ENCODE results near the gene KRTAP2-2. TPM values are rescaled to one million over a fixed set of nuclear protein-coding genes. Genes with fewer than 3 reads are reported as not detected.
"Not testable (repeated sequence)": the region's sequence is repeated elsewhere in the genome, so short reads cannot be mapped to it uniquely, and the experiment has no call there.

KRTAP2-2 gene, protein sequence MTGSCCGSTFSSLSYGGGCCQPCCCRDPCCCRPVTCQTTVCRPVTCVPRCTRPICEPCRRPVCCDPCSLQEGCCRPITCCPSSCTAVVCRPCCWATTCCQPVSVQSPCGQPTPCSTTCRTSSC
- polyA plus RNA-seq (ENCODE audit: insufficient read length), result not detected

DNA sequence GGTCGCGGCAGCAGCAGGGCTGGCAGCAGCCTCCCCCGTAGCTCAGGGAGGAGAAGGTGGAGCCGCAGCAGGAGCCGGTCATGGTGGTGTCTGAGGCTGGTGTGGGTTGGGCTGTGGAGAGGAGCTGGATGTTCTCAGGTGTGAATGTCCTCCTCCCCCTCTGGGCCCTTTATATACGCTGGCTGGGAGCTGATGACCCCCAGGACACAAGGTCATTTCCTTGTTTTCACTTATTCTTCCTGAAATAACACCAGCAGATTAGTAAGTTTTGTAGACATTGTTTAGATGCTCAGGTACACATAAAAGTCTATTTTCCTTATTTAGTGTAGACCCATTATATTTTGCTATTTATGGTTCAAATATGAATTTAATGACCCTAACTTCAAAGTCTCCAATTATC, at the start of gene KRTAP2-2:
KRTAP2-2 (minus strand) TSS at position 101 of the 400 bp plus-strand sequence; CDS start at position 82, 19 bp downstream.
- DNase-seq, result not testable (repeated sequence)

DNA sequence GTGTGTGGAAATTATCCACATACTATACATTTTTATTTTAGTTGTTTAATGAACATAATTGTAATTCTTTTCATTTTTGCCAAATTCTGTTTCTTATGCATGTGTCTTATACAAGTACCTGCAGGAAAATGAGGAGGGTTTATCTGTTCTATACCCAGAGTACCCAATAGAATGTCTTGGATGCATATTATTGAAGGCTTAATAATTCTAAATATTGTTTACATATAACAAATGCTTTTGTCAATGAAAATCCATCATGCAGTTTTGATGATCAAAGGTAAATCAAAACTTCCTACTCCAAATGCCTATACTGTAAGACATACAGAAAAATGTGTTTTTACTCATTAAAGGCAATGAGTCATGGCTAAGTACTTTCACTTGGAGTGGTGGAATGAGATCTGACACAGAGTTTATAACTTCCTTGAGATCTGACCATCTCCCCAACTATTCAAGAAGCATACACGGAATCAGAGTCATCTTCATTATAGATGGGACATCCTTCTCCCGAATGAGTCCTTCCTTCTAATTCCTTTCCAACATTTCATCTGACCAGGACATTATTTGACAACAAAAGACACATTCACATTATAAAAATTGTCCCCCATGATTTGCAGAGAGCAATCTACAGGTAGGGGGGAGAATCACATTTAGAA, 49.5 kb upstream of the KRTAP2-2 start:
- DNase-seq, result not testable (repeated sequence)

DNA sequence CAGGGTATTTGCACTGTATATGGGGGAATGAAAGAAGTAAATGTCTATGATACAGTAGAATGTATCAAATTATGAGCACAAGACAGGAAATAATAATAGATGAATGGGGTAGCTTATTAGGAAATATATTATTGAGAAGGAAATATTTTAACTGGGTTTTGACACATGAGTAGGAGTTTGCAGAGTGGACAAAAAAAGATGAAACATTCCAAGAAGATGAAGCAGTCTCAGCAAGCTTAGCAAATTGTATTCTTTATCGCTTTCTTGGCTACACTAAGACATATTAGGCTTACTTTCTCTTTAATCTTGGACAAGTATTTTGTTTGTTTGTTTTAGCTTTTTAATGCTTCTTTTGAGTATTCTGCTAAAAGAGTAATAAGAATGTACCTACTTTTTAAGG, 48.9 kb upstream of the KRTAP2-2 start:
- no peak for DNase-seq

DNA sequence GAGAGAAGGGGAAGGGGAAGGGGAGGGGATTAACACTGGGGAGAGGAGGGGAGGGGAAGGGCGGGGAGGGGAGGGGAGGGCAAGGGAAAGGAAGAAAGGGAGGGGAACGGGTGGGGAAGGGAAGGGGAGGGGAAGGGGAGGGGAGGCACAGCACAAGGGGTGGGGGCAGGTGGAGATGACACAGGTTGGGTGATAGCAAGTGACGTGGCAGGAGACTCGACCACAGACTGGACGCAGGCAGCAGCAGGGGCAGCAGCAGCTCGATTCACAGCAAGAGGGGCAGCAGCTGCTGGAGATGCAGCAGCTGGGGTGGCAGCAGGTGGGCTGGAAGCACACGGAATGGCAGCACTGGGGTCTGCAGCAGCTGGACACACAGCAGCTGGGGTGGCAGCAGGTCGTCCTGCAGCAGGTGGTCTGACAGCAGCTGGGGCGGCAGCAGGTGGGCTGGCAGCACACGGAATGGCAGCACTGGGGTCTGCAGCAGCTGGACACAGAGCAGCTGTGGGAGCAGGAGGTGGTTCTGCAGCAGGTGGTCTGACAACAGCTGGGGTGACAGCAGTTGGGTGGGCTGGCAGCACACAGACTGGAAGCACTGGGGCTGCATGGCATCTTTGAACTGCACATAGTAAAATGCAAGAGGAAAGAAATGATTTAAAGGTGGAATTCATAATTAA, 46.7 kb upstream of the KRTAP2-2 start, which contains the start of gene KRTAP4-16:
KRTAP4-16 (minus strand) TSS at position 624 of the 674 bp plus-strand sequence; CDS start at position 624, 0 bp downstream.
- DNase-seq, result no peak

DNA sequence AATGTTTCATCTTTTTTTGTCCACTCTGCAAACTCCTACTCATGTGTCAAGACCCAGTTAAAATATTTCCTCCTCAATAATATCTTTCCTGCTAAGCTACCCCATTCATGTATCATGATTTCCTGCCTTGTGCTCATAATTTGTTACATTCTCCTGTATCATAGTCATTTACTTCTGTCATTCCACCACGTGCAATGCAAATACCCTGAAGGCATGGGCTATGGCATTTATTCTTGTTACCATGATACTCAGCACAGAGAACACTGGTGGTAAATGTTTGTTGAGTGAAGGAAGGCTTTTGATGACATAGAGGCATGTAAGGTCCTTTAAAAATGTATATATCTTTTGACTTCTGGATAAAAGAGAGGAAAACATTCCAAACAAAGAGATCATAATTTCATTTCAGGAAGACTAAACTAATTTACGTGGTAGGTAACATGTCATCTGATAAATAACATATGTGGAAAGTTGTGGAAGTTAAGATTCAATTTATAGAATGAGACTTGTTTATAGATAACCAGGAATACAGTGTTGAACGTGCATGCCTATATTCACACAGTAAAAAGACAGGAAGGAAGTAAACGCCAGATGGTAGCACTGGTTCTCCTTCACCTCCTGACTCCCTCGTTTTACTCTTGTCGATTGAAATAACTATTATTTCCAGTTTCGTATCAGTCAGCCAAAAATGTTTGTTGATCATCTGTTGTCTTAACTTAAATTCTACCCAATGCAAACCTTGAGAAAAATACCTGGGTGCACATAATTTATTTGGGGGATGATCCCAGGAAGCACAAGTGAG, 44.9 kb upstream of the KRTAP2-2 start:
- DNase-seq, result not testable (repeated sequence)

DNA sequence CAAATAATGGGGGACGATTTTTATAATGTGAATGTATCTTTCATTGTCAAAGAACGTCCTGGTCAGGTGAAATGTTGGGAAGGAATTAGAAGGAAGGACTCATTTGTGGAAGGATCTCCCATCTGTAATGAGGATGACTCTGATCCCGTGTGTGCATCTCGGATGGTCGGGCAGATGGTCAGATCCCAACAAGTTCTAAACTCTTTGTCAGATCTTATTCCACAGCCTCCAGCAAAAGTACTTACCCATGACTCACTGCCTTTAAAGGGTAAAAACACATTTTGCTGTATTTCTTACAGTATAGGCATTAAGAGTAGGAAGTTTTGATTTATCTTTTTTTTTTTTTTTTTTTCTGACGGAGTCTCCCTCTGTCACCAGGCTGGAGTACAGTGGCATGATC, 43.5 kb upstream of the KRTAP2-2 start:
- no peak for DNase-seq

DNA sequence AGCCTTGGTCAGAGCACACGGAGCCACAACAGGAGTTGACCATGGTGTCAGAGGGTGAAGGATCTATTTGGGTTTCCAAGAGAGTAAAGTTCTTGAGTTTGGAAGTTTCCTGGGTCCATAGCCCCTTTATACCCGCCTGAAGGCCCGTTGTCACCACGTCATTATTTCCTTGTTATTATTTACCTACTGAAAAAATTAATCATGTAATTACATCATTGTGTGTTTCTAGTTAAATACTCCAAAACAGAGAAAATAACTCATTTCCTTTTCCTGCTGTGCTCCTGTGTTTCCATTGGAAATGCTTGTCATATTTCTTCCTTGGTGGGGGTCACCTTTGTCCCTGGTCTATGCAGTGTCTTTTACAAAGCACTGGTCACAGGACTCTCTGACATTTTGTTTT, 43.0 kb upstream of the KRTAP2-2 start, which contains the start of gene KRTAP4-8:
KRTAP4-8 (minus strand) TSS at position 101 of the 400 bp plus-strand sequence; CDS start at position 43, 58 bp downstream.
- DNase-seq, result no peak

DNA sequence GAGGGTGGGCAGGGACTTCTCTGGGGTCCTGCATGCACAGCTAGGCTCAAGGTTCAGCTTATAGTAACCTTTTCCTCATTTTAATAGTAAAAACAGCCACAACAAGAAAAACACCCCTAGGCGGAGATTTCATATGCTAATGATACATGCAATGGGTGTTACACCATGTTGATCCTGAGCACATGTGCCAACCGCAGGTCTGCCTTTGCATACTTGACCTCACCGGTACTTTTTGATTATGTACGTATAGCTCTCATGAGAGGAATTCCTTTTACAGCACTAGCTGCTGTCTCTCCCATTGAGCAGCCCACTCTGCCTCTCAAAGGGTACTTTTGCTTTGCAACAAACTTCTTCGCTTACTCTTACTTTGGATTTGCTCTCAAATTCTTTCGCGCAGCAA, 41.0 kb upstream of the KRTAP2-2 start:
- no peak for DNase-seq

DNA sequence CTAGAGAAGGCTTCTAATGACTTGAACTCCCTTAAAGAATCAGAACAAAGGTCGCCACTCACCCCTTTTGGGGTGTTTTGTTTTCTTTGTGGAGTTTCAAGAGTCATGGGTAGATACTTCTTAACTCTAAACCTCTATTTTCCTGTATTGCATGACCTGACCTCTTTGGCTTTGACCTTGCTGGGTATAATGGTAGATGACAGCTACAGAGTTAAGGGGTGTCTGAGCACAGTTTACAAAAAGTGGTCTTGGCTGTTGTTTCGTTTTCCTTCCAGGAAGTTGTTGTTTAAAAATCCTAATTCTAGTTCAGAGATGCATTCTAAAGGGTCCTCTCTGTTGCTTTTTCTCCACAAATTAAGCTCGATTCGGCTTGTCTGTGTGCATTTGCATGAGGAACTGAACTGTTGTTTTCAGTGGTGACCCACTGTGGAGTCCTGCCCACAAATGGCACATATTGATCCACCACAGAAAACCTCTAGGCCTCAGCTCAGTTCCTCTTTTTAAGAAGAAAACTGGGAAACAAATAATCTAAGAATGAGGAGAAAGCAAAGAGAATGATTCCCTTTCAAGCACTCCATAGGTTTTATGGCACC, 33.8 kb upstream of the KRTAP2-2 start:
- DNase-seq, result not testable (repeated sequence)

DNA sequence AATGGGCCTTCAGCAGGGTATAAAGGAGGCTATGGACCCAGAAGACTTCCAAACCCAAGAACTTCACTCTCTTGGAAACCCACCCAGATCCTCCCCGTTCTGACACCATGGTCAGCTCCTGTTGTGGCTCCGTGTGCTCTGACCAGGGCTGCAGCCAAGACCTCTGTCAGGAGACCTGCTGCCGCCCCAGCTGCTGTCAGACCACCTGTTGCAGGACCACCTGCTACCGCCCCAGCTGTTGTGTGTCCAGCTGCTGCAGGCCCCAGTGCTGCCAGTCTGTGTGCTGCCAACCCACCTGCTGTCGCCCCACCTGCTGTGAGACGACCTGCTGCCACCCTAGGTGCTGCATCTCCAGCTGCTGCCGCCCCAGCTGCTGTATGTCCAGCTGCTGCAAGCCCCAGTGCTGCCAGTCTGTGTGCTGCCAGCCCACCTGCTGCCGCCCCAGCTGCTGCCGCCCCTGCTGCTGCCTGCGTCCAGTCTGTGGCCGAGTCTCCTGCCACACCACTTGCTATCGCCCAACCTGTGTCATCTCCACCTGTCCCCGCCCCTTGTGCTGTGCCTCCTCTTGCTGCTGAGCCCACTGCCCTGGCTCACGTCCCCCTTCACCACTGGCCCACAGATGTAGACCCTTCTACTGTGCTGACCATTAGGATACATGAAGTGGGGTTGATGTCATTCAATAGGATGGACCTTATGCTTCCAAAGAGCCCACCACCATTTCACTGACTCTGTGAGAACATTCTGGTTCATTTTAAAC, 29.2 kb upstream of the KRTAP2-2 start, which contains the start of gene KRTAP4-7:
KRTAP4-7 (plus strand) TSS at position 51 of the 757 bp plus-strand sequence; CDS start at position 108, 57 bp downstream.
- not testable (repeated sequence) for DNase-seq

DNA sequence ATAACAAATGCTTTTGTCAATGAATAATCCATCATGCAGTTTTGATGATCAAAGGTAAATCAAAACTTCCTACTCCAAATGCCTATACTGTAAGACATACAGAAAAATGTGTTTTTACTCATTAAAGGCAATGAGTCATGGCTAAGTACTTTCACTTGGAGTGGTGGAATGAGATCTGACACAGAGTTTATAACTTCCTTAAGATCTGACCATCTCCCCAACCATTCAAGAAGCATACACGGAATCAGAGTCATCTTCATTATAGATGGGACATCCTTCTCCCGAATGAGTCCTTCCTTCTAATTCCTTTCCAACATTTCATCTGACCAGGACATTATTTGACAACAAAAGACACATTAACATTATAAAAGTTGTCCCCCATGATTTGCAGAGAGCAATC, 28.4 kb upstream of the KRTAP2-2 start:
- DNase-seq, result not testable (repeated sequence)

DNA sequence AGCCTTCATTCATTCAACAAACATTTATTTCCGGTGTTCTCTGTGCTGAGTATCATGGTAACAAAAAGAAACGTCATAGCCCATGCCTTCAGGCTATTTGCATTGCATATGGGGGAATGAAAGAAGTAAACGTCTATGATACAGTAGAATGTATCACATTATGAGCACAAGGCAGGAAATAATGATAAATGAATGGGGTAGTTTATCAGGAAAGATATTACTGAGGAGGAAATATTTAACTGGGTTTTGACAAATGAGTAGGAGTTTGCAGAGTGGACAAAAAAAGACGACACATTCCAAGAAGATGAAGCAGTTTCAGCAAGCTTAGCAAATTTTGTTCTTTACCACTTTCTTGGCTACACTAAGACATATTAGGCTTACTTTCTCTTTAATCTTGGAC, 27.6 kb upstream of the KRTAP2-2 start:
- DNase-seq, result no peak

DNA sequence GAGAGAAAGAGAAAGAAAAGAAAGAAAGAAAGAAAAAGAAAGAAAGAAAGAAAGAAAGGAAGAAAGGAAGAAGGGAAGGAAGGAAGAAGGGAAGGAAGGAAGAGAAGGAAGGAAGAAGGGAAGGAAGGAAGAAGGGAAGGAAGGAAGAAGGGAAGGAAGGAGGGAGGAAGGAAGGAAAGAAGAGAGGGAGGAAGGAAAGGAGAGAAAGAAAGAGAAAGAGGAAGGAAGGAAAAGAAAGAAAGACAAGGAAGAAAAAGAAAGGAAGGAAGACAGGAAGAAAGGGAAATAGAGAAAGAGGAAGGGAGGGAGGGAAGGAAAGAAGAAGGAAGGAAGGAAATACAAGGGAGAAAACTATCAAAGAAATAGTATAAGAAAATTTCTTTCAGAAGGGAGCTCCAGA, 21.8 kb upstream of the KRTAP2-2 start:
- DNase-seq, result no peak

DNA sequence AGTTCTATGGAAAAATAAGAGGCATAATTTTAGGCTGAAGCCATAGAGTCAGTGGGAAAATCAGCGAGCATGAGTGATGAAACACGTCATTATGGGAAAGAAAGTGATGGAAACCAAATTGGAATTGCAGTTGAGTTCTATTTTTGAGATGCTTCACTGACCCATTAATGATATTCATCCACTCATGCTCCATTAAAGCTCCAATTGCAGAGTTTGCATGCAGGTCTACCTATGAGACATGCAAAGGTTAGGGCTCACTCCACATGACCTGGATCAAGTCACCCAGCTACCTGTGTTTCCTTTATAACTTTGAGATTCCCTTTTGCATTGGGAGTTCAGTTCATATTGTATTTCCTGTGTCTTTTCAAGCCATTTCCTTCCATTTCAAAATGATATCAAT, 18.6 kb upstream of the KRTAP2-2 start:
- DNase-seq, result no peak

DNA sequence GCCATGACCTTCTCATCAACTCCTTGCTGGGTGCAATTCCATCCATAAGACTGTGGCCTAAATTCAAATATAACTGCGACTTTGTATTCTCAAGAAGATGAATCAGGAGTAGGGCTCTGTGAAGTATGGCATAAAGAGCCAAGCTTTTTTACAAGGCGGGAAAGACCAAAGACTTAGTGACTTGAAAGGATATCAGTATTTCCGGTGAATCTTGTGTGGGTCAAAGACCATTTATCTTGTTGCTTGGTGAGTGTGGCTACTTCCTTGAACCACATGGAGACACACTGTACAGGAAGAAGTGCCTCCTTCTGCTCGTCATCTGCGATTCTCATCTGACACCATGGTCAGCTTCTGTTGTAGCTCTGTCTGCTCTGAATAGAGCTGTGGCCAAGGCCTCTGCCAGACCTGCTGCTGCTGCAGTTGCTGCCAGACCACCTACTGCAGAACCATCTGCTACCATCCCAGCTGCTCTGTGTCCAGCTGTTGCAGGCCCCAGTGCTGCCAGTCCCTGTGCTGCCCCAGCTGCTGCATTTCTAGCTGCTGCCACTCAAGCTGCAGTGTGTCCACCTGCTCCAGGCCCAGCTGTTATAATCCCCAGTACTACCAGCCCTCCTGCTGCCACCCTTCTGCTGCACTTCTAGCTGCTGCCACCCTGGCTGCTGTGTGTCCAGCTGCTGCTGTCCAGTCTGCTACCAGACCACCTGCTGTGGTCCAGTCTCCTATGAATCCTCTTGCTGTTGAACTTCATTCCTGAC, 16.8 kb upstream of the KRTAP2-2 start:
- DNase-seq, result no peak

DNA sequence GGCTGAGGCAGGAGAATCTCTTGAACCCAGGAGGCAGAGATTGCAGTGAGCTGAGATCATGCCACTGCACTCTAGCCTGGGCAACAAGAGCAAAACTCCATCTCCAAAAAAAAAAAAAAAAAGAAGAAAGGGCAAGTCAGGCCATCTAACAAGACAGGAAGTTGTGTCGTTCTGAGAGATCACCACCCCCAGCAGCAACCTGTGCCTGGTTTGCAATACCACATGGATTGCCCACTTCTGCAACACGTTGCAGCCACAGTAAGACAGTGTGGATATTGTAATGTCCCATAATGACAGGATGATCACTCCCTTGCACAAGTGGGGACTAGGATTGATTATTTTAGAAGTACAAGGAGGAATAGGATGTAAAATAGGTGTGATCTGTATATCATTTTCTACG, 14.0 kb upstream of the KRTAP2-2 start:
- no peak for DNase-seq

DNA sequence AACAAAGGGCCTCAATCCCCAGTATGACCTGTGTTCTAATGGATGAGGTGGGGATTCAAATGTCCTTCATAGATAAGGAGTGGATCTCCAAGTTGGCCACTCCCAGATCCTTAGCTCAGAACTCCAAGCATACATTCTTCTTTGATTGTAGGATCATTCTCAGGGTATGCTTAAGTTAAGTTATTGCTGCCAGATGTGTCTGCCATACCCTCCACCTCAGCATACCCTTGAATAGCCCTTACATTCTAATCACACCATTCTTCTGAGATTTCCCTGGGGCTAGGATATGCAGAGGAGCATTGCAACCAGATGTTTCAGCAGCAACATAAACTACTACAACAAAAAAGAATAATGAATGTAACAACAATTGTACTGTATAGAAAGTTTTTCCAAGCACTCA, 12.3 kb upstream of the KRTAP2-2 start:
- no peak for DNase-seq

DNA sequence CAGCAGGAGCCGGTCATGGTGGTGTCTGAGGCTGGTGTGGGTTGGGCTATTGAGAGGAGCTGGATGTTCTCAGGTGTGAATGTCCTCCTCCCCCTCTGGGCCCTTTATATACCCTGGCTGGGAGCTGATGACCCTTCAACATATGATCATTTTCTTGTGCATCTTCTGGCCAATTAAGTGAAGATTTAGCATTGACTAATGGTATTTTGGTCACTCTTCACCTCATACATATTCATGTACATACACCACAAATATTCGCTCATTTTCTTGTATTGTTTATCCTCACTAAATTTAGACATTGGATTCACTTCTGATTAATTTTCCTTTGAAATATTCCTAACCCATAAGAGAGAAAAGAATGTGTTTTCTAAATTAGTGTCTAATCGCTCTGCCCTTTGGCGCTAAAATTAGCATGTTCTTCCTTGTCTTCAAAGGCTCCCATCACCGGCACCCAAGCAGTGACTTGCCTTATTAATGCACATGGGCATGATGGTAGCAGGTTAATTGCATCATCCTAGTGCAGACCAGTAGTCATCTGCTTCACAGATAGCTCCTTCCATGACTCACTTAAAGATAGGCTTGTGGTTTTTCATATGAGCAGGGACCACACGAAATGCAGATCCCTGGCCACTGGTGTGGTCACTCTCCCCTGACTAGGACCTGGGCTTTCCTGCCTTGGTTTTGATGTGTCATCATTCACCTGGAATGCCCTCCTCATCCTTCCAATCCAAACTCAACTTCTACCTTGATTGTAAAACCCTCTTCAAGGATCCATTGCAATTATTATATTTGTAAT, 11.0 kb upstream of the KRTAP2-2 start, which contains the start of gene KRTAP2-4:
KRTAP2-4 (minus strand) TSS at position 51 of the 796 bp plus-strand sequence; CDS start at position 17, 34 bp downstream.
- DNase-seq, result no peak

DNA sequence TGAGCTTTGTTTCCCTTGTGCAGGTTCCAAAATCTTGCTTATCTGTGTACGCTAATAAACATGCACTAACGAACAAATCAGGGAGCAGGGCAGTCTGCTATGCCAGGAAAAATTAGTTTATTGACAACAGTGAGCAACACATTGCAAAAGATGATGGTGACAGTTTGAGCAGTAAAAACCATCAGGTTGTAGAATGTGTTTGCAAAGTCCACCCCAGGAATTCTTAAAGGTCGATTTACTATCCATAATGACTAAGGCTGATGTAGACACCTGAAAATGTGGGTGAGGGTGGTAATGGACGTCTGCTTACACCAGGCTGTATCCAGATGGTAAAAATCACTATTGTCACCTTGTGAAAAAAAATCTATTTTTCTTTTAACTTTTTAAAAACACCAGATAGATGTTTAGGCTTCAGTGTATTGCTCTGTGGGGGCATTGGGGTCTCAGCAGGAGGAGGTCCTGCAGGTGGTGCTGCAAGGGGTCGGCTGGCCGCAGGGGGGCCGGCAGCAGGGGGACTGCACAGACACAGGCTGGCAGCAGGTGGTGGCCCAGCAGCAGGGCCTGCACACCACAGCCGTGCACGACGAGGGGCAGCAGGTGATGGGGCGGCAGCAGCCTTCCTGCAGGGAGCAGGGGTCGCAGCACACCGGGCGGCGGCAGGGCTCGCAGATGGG, 10.1 kb upstream of the KRTAP2-2 start:
- DNase-seq, result not testable (repeated sequence)

Measured in hindlimb muscle (tissue), 1 donor.